SK-N-MC (cell line): ENCODE results near the gene STPG2.
A peak's percentile ranks its signal among the peaks of the same experiment; 100 is the strongest.
"Not testable (repeated sequence)": the region's sequence is repeated elsewhere in the genome, so short reads cannot be mapped to it uniquely, and the experiment has no call there.

Source experiments
- DNase-seq: peaks from one replicate; pipeline ENCODE4 v3.0.0-alpha.2; 2011; ENCODE audit warnings: low read depth, low spot score
- H3K27ac ChIP-seq: fragments of 200-600 bp; sonication (generic); 2 replicates; pipeline ENCODE4 v1.5.1; 2016; ENCODE audit warnings: mixed run types
- H3K36me3 ChIP-seq: fragments of 200-600 bp; sonication (generic); 2 replicates; pipeline ENCODE4 v1.6.1; 2017; ENCODE audit warnings: antibody characterized with exemption, low read length, mixed read lengths; ENCODE audit not compliant: insufficient read depth
- H3K4me3 ChIP-seq: fragments of 200-600 bp; sonication (generic); 2 replicates; pipeline ENCODE4 v1.5.1; 2016
- H3K9ac ChIP-seq: fragments of 200-600 bp; sonication (generic); 2 replicates; pipeline ENCODE4 v1.8.0; 2017; ENCODE audit warnings: mixed run types, mixed read lengths; ENCODE audit not compliant: insufficient read length
- H3K9me3 ChIP-seq: fragments of 200-600 bp; sonication (generic); 2 replicates; pipeline ENCODE4 v1.6.1; 2017; ENCODE audit warnings: low read depth, mild to moderate bottlenecking, antibody characterized with exemption, low read length, moderate library complexity, mixed read lengths
- EZH2 ChIP-seq: fragments of 200-600 bp; sonication (generic); IDR thresholded peaks from one replicate; pipeline ENCODE4 v1.6.1; 2017; ENCODE audit warnings: antibody characterized with exemption
- FOXP2 ChIP-seq: optimal IDR thresholded peaks from 2 replicates; pipeline ENCODE3; 2011; ENCODE audit warnings: mild to moderate bottlenecking, moderate library complexity; ENCODE audit not compliant: insufficient read depth; ENCODE audit errors: extremely low read length, control extremely low read depth
- POLR2AphosphoS5 ChIP-seq: IDR thresholded peaks from 2 replicates; pipeline ENCODE4 v1.6.1; 2012; ENCODE audit warnings: mild to moderate bottlenecking, low read depth, low read length, borderline replicate concordance

The STPG2 gene

GRCh38 chr4:97653701-97654100 lies 489.6 kb downstream of the STPG2 start:
- no peak for DNase-seq
- TF ChIP-seq EZH2 (no peak), POLR2AphosphoS5 (no peak), FOXP2 (no peak)
- Histone ChIP-seq H3K4me3 (no peak overlapping the region), H3K9me3 (no peaks in the 10 kb centered on the region), H3K36me3 (no peaks in the 10 kb centered on the region), H3K9ac (no peak overlapping the region), H3K27ac (no peak overlapping the region)

GRCh38 chr4:97646997-97647396 lies 496.3 kb downstream of the STPG2 start:
- Histone ChIP-seq H3K4me3 (no peak overlapping the region), H3K36me3 (no peaks in the 10 kb centered on the region), H3K9ac (no peak overlapping the region), H3K9me3 (no peaks in the 10 kb centered on the region), H3K27ac (no peak overlapping the region)
- peak; percentile 37 for DNase-seq
- TF ChIP-seq POLR2AphosphoS5 (no peak), EZH2 (no peak), FOXP2 (no peak)

GRCh38 chr4:97645071-97645821 lies 498.0 kb downstream of the STPG2 start:
- no peak for DNase-seq
- TF ChIP-seq POLR2AphosphoS5 (no peak), FOXP2 (no peak), EZH2 (no peak)
- Histone ChIP-seq H3K36me3 (no peaks in the 10 kb centered on the region), H3K4me3 (no peak overlapping the region), H3K9me3 (no peaks in the 10 kb centered on the region), H3K9ac (no peak overlapping the region), H3K27ac (no peak overlapping the region)

GRCh38 chr4:97643179-97643578 lies 500.1 kb downstream of the STPG2 start:
- H3K27ac ChIP-seq = no peak overlapping the region
- H3K9ac ChIP-seq = no peak overlapping the region
- no peaks in the 10 kb centered on the region for H3K9me3 ChIP-seq
- DNase-seq = no peak
- H3K36me3 ChIP-seq = no peaks in the 10 kb centered on the region
- H3K4me3 ChIP-seq = no peak overlapping the region
- no peak for TF ChIP-seq FOXP2
- no peak for TF ChIP-seq POLR2AphosphoS5
- TF ChIP-seq EZH2 = no peak

- H3K4me3 ChIP-seq = no peak overlapping the region
- no peak for TF ChIP-seq EZH2
- no peak for TF ChIP-seq POLR2AphosphoS5
- TF ChIP-seq FOXP2 = no peak
- DNase-seq = no peak
- no peaks in the 10 kb centered on the region for H3K9me3 ChIP-seq
- H3K27ac ChIP-seq = no peak overlapping the region
- no peak overlapping the region for H3K9ac ChIP-seq
- H3K36me3 ChIP-seq = no peaks in the 10 kb centered on the region
Observed at GRCh38 chr4:97639961-97640360, 503.3 kb downstream of the STPG2 start.

GRCh38 chr4:97633831-97634230 lies 509.4 kb downstream of the STPG2 start:
- not testable (repeated sequence) for H3K27ac ChIP-seq, H3K9ac ChIP-seq, H3K36me3 ChIP-seq, DNase-seq, H3K9me3 ChIP-seq, H3K4me3 ChIP-seq

GRCh38 chr4:97627750-97628149 lies 515.5 kb downstream of the STPG2 start:
- no peaks in the 10 kb centered on the region for H3K36me3 ChIP-seq
- H3K27ac ChIP-seq = no peak overlapping the region
- H3K4me3 ChIP-seq = no peak overlapping the region
- H3K9me3 ChIP-seq = no peaks in the 10 kb centered on the region
- DNase-seq = no peak
- TF ChIP-seq FOXP2 (no peak), EZH2 (no peak), POLR2AphosphoS5 (no peak)
- H3K9ac ChIP-seq = no peak overlapping the region

GRCh38 chr4:97624204-97624603 lies 519.1 kb downstream of the STPG2 start:
- no peaks in the 10 kb centered on the region for H3K36me3 ChIP-seq
- H3K4me3 ChIP-seq = no peak overlapping the region
- no peak for DNase-seq
- H3K9me3 ChIP-seq = no peaks in the 10 kb centered on the region
- H3K9ac ChIP-seq = no peak overlapping the region
- TF ChIP-seq EZH2 (no peak), POLR2AphosphoS5 (no peak), FOXP2 (no peak)
- H3K27ac ChIP-seq = no peak overlapping the region

- no peaks in the 10 kb centered on the region for H3K36me3 ChIP-seq
- H3K9me3 ChIP-seq = no peaks in the 10 kb centered on the region
- H3K4me3 ChIP-seq = no peak overlapping the region
- H3K27ac ChIP-seq = no peak overlapping the region
- TF ChIP-seq EZH2 (no peak), FOXP2 (no peak), POLR2AphosphoS5 (no peak)
- no peak for DNase-seq
- no peak overlapping the region for H3K9ac ChIP-seq
Observed at GRCh38 chr4:97605932-97606331, 537.3 kb downstream of the STPG2 start.
